Stimulated activated CD4-positive, alpha-beta T cell treated with anti-CD3 and anti-CD28 coated beads, Interleukin-4, amount 100 ng/mL, for 24 hours (primary cell): ENCODE measurements around the gene ADCY4.
"Not testable (repeated sequence)": the region's sequence is repeated elsewhere in the genome, so short reads cannot be mapped to it uniquely, and the experiment has no call there.

Experiments
- DNase-seq: peaks from one replicate; pipeline ENCODE4 v3.0.0-alpha.2; 2020

The ADCY4 gene

GRCh38 chr14:24366721-24367513 lies 32.0 kb upstream of the ADCY4 start:
- no peak for DNase-seq

- no peak for DNase-seq
Observed at GRCh38 chr14:24366413-24366720, 31.5 kb upstream of the ADCY4 start.

- peak; percentile 65 for DNase-seq
Observed at GRCh38 chr14:24365600-24366412, 30.9 kb upstream of the ADCY4 start.

- DNase-seq = no peak
Observed at GRCh38 chr14:24364841-24365240, 30.0 kb upstream of the ADCY4 start.

- DNase-seq = no peak
Observed at GRCh38 chr14:24363401-24363800, 28.5 kb upstream of the ADCY4 start.

- no peak for DNase-seq
Observed at GRCh38 chr14:24362241-24362960, 27.5 kb upstream of the ADCY4 start.

GRCh38 chr14:24361326-24361725 lies 26.5 kb upstream of the ADCY4 start:
- DNase-seq = no peak

- DNase-seq = no peak
Observed at GRCh38 chr14:24360281-24360680, 25.4 kb upstream of the ADCY4 start.

- DNase-seq = no peak
Observed at GRCh38 chr14:24356208-24356607, 21.3 kb upstream of the ADCY4 start.

- DNase-seq = no peak
Observed at GRCh38 chr14:24355009-24355408, 20.1 kb upstream of the ADCY4 start.

- not testable (repeated sequence) for DNase-seq
Observed at GRCh38 chr14:24354482-24354825, 19.6 kb upstream of the ADCY4 start.

GRCh38 chr14:24353559-24354481 lies 18.9 kb upstream of the ADCY4 start:
- no peak for DNase-seq

GRCh38 chr14:24351517-24351916 lies 16.6 kb upstream of the ADCY4 start:
- no peak for DNase-seq

GRCh38 chr14:24349742-24350141 lies 14.9 kb upstream of the ADCY4 start:
- DNase-seq = no peak

- DNase-seq = no peak
Observed at GRCh38 chr14:24348186-24348585, 13.3 kb upstream of the ADCY4 start.

- DNase-seq = no peak
Observed at GRCh38 chr14:24347134-24347533, 12.3 kb upstream of the ADCY4 start.

- DNase-seq = no peak
Observed at GRCh38 chr14:24343795-24344660, 9.2 kb upstream of the ADCY4 start.

- DNase-seq = no peak
Observed at GRCh38 chr14:24342889-24343288, 8.0 kb upstream of the ADCY4 start.

GRCh38 chr14:24340606-24341005 lies 5.7 kb upstream of the ADCY4 start:
- DNase-seq = no peak

- peak; percentile 66 for DNase-seq
Observed at GRCh38 chr14:24339284-24340151, 4.6 kb upstream of the ADCY4 start, which contains the start of gene RIPK3. TSS of gene RIPK3 (minus strand) at chr14:24339991. CDS start at chr14:24339826, 165 bp downstream.

GRCh38 chr14:24338843-24339242 lies 4.0 kb upstream of the ADCY4 start:
- DNase-seq = no peak
